SHP77 treated with DMSO at 0.1 percent for 48 hours (cell line): ENCODE measurements around the gene FIGN.

Experiments
- DNase-seq: peaks from one replicate; lab custom pipeline; 2025; lab: John Stamatoyannopoulos, UW

The FIGN gene

GRCh38 chr2:163662141-163662780 lies 73.5 kb downstream of the FIGN start:
- no peak for DNase-seq

- no peak for DNase-seq
Measured at GRCh38 chr2:163659224-163659623, 76.6 kb downstream of the FIGN start.

- DNase-seq: no peak
Measured at GRCh38 chr2:163658556-163658955, 77.3 kb downstream of the FIGN start.

GRCh38 chr2:163657281-163657656 lies 78.5 kb downstream of the FIGN start:
- no peak for DNase-seq

- no peak for DNase-seq
Measured at GRCh38 chr2:163656622-163657280, 79.1 kb downstream of the FIGN start.

GRCh38 chr2:163655667-163656066 lies 80.1 kb downstream of the FIGN start:
- DNase-seq: no peak

- DNase-seq: no peak
Measured at GRCh38 chr2:163652751-163653150, 83.1 kb downstream of the FIGN start.

GRCh38 chr2:163649080-163649479 lies 86.7 kb downstream of the FIGN start:
- DNase-seq: no peak

- no peak for DNase-seq
Measured at GRCh38 chr2:163647300-163647699, 88.5 kb downstream of the FIGN start.

GRCh38 chr2:163646687-163647086 lies 89.1 kb downstream of the FIGN start:
- no peak for DNase-seq

- DNase-seq: no peak
Measured at GRCh38 chr2:163644238-163644637, 91.6 kb downstream of the FIGN start.

GRCh38 chr2:163641986-163642385 lies 93.8 kb downstream of the FIGN start:
- no peak for DNase-seq

GRCh38 chr2:163640542-163641193 lies 95.1 kb downstream of the FIGN start:
- DNase-seq: no peak

GRCh38 chr2:163637871-163638270 lies 97.9 kb downstream of the FIGN start:
- DNase-seq: no peak

GRCh38 chr2:163633291-163633690 lies 102.5 kb downstream of the FIGN start:
- DNase-seq: no peak

- DNase-seq: no peak
Measured at GRCh38 chr2:163630836-163631235, 105.0 kb downstream of the FIGN start.

GRCh38 chr2:163626639-163627109 lies 109.1 kb downstream of the FIGN start:
- no peak for DNase-seq

GRCh38 chr2:163626208-163626607 lies 109.6 kb downstream of the FIGN start:
- DNase-seq: no peak

GRCh38 chr2:163625632-163626031 lies 110.2 kb downstream of the FIGN start:
- no peak for DNase-seq

- no peak for DNase-seq
Measured at GRCh38 chr2:163621445-163622004, 114.3 kb downstream of the FIGN start.

- DNase-seq: no peak
Measured at GRCh38 chr2:163617517-163617916, 118.3 kb downstream of the FIGN start.

GRCh38 chr2:163613266-163613731 lies 122.5 kb downstream of the FIGN start:
- no peak for DNase-seq

- DNase-seq: no peak
Measured at GRCh38 chr2:163612332-163612731, 123.5 kb downstream of the FIGN start.
